NK-92 treated with Interleukin-12 subunit alpha and Interleukin-12 subunit beta, amount 100 ng/mL, for 24 hours (cell line): ENCODE measurements around the gene LCAT.

Source experiments
- DNase-seq: peaks from one replicate; lab custom pipeline; 2025; lab: John Stamatoyannopoulos, UW

Gene LCAT

GRCh38 chr16:67909056-67909742 is 34.7 kb downstream of the LCAT start:
- DNase-seq, result no peak

GRCh38 chr16:67907397-67908180 is 36.3 kb downstream of the LCAT start:
- DNase-seq, result no peak

DNA sequence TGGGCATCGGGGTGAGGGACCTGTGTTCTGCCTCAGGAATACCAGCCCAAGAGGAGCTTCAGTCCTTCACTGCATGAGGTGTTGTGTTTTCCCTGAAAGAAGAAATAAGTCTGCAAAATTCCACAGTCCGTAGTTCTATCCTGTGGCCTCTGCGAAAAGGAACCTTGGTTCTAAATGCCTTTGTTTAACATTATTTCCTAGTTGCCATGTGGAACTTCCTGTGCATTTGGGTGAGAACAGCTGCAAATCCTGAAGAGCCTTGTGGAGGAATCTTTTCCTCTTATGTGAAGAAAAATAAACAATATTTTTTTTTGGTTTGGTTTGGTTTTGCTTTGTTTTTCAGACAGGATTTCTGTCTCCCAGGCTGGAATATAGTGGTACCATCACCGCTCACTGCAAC is 41.1 kb downstream of the LCAT start:
- no peak for DNase-seq

DNA sequence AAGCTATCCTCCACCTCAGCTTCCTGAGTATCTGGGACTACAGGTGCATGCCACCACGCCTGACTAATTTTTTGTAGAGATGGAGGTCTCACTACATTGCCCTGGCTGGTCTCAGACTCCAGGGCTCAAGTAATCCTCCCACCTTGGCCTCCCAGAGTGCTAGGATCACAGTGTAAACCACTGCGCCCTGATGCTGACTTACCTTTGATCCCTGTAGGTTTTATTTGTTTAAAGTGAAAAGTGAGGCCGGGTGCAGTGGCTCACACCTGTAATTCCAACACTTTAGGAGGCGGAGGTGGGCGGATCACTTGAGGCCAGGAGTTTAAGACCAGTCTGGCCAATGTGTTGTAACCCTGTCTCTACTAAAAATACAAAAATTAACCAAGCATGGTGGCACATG is 42.2 kb downstream of the LCAT start:
- DNase-seq, result no peak

DNA sequence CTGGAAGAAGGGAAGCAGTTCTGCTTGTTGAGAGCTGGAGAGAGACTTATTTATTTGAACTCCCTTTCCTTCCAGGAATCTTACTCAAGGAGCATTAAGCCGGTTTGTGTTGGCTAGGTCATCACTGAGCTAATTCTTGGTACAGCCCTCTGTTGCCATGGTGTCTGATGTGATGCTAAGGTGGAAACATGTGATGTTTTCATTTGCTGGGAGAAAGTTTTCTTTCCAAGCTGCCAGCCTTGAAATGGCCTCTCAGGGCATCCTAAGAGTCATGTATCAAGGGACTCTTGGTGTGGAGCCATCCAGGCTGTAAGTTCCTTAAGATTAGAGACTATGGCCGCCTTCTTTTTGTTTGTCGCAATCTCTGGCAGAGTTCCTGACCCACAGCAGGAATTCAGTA is 46.7 kb downstream of the LCAT start:
- DNase-seq, result no peak

- DNase-seq, result no peak
Observed at GRCh38 chr16:67893743-67894399, 50.0 kb downstream of the LCAT start.

DNA sequence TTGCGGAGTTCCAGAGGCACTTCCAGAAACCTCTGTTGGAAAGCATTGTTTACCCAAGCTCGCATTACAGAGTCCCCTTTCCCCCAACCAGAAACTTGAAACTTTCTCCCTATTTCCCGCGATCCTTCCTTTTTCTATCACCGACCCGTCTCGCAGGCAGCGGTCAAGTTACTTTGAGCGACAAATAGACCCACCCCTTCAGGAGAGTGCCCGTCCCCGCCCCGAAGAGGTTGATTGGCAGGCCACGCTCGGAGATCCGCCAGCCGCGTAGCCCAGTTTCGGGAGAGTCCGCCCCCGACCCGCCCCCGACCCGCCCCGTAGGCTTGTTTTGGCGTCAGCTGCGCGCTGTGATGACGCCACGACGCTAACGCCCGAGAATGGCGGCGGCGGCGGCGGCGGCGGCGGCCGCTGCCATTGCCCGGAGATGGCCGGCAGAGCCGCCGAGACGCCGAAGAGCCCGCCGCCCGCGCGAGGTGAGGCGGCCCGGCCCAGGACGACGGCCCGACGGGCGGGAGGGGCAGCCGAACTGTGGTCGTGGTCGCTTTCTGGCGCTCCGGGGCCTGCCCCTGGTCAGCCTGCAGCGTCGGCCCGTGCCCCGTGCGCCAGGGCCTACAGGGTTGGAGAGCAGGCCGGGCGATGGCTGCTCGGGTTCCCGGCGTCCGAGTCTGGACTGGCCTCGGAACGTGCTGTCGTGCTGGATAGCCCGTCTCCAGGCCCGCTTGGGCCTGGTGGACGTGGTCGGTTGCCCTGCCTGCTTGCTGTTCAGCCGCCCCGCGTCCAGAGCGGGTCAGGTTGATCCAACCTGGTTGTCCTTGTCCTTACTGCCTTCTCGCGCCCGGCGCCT is 50.8 kb downstream of the LCAT start, which contains the start of gene PSKH1:
PSKH1 (plus strand) TSS at position 356 of the 844 bp plus-strand sequence. CDS start 15,496 bp downstream, outside the sequence.
- peak; percentile 90 for DNase-seq

DNA sequence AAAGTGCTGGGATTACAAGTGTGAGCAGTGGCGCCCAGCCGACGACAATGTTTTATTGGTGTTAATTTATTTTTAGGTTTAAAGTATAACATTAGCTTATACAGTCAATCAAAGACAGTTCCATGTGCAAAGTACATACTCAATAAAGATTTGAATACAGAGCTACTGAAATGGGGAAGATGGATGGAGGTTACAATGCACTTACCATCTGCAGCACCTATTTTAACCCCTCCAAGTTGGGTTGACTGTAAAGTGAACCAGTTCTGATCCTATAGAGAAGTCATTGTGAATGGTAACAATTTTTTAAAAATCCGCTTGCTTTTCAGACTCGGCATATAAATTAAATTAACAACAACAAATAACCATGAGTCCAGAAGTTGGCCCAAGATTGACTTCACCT is 51.5 kb downstream of the LCAT start:
- no peak for DNase-seq
